Skeletal muscle satellite cell (primary cell): Measurements from ENCODE around the gene PANX2.
"Not testable (repeated sequence)": the region's sequence is repeated elsewhere in the genome, so short reads cannot be mapped to it uniquely, and the experiment has no call there.

ENCODE experiments used
- H3K27me3 ChIP-seq: 2 replicates; pipeline ENCODE4 v1.7.0; 2013; ENCODE audit warnings: low read length; ENCODE audit not compliant: control insufficient read depth, insufficient read depth
- H3K36me3 ChIP-seq: 2 replicates; pipeline ENCODE4 v1.7.0; 2013; ENCODE audit warnings: mild to moderate bottlenecking, control low read depth, low read length; ENCODE audit not compliant: insufficient read depth
- H3K4me1 ChIP-seq: 2 replicates; pipeline ENCODE4 v1.7.0; 2013; ENCODE audit warnings: low read length; ENCODE audit not compliant: control insufficient read depth, insufficient read depth
- H3K4me2 ChIP-seq: 2 replicates; pipeline ENCODE4 v1.7.0; 2013; ENCODE audit warnings: mild to moderate bottlenecking, low read length
- H3K4me3 ChIP-seq: 2 replicates; pipeline ENCODE4 v1.7.0; 2013; ENCODE audit warnings: low read length
- H3K9ac ChIP-seq: 2 replicates; pipeline ENCODE4 v1.7.0; 2013; ENCODE audit warnings: mild to moderate bottlenecking, low read depth, low read length, moderate library complexity
- H3K9me3 ChIP-seq: replicated peaks from 2 replicates; pipeline ENCODE4 v1.7.0; 2013; ENCODE audit warnings: mild to moderate bottlenecking, control low read depth, low read length

PANX2 gene

DNA sequence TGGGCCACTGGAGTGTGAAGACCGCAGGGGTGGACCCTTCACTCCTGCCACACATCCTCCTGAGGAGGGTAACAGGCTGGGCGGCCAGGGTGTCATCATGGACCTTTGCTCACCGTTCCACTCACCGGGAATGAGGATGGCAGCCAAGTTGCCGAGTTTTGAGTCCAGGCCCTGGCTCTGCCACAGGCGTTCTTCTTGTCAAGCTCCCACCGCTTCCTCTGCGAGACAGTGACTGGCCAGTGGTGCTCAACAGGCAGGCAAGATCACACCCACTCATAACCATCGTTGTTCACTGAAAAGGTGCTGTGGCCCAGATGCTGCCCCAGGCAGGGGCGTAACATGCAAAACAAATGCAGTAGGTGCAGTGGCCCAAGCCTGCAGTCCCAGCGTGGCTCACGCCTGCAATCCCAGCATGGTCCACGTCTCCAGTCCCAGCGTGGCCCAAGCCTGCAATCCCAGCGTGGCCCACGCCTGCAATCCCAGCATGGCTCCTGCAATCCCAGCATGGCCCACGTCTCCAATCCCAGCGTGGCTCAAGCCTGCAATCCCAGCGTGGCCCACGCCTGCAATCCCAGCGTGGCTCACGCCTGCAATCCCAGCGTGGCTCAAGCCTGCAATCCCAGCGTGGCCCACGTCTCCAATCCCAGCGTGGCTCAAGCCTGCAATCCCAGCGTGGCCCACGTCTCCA is 5.0 kb upstream of the PANX2 start:
- Histone ChIP-seq H3K4me1 (no peaks in the 10 kb centered on the region), H3K4me2 (no peak overlapping the region), H3K36me3 (no peaks in the 10 kb centered on the region), H3K9ac (no peak overlapping the region), H3K4me3 (no peak overlapping the region), H3K9me3 (no peaks in the 10 kb centered on the region), H3K27me3 (peaks cover 48% of the 10 kb centered on the region)

DNA sequence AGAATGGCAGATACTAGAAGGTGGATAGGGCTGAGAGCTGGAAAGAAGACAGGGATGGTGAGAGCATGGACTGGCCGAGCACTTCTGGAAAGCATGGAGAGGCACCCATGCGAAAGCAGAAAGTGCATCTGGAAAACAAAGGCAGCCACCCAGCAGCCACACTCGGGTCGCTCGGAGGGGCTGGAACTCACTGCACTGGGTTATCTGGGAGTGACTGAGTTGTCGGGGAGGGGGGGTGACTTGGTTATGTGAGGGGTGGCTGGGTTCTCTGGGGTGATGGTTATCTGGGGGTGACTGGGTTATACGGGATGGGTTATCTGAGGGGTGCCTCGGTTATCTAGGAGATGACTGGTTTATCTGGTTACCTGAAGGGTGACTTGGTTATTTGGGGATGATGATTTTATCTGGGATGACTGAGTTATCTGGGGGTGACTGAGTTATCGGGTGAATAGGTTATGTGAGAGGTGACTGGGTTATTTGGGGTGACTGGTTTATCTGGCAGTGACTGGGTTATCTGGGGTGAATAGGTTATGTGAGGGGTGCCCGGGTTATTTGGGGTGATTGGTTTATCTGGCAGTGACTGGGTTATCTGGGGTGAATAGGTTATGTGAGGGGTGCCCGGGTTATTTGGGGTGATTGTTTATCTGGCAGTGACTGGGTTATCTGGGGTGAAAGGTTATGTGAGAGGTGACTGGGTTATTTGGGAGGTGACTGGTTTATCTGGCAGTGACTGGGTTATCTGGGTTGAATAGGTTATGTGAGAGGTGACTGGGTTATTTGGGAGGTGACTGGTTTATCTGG is 2.6 kb upstream of the PANX2 start:
- Histone ChIP-seq H3K9me3 (no peaks in the 10 kb centered on the region), H3K27me3 (peaks cover 42% of the 10 kb centered on the region), H3K4me2 (no peak overlapping the region), H3K4me1 (no peaks in the 10 kb centered on the region), H3K36me3 (no peaks in the 10 kb centered on the region), H3K4me3 (no peak overlapping the region), H3K9ac (no peak overlapping the region)

DNA sequence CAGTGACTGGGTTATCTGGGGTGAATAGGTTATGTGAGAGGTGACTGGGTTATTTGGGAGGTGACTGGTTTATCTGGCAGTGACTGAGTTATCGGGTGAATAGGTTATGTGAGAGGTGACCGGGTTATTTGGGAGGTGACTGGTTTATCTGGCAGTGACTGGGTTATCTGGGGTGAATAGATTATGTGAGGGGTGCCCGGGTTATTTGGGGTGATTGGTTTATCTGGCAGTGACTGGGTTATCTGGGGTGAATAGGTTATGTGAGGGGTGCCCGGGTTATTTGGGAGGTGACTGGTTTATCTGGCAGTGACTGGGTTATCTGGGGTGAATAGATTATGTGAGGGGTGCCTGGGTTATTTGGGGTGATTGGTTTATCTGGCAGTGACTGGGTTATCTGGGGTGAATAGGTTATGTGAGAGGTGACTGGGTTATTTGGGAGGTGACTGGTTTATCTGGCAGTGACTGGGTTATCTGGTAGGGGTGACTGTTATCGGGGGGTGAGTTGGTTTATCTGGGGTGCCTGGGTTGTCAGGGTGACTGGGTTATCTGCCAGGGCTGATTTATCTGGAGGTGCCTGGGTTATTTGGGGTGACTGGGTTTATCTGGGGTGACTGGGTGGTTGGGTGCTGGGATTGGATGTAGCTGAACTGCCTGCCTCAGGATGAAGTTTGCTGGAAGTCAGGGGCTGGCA is 1.9 kb upstream of the PANX2 start:
- H3K9ac ChIP-seq, H3K36me3 ChIP-seq, H3K9me3 ChIP-seq, H3K4me2 ChIP-seq, H3K4me1 ChIP-seq, H3K4me3 ChIP-seq: not testable (repeated sequence)
- peaks cover 36% of the 10 kb centered on the region for H3K27me3 ChIP-seq

DNA sequence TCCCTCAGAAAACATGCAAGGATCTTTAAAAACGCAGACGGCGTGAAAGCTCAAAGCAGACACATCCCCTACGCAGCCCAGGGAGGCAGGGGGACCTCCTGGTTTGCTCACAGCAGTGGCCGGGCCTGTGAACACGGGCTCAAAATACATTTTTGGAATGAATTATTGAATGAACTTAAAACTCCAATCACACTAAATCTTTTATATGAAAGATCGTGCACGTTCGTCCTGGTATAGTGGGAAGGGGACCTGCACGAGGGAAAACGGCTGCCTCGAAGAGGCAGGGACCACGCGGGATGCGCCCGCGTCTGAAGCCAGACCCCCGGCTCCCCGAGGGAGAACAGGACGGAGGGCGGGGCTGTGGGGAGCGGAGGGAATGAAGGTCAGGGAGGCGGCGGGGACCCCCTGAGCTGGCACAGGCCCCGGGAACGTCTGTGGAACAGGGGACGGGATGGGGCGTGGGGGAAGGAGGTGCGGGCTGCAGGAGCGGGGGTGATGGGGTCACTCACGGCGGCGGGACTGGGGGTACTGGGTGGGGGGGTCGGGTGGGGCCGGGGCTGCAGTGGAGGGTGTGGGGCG is 1.3 kb upstream of the PANX2 start:
- H3K27me3 ChIP-seq, result peaks cover 34% of the 10 kb centered on the region
- H3K9ac ChIP-seq, result no peak overlapping the region
- no peaks in the 10 kb centered on the region for H3K9me3 ChIP-seq
- H3K36me3 ChIP-seq, result no peaks in the 10 kb centered on the region
- peak overlapping the region; percentile 72 for H3K4me2 ChIP-seq
- no peak overlapping the region for H3K4me3 ChIP-seq
- H3K4me1 ChIP-seq, result no peaks in the 10 kb centered on the region

DNA sequence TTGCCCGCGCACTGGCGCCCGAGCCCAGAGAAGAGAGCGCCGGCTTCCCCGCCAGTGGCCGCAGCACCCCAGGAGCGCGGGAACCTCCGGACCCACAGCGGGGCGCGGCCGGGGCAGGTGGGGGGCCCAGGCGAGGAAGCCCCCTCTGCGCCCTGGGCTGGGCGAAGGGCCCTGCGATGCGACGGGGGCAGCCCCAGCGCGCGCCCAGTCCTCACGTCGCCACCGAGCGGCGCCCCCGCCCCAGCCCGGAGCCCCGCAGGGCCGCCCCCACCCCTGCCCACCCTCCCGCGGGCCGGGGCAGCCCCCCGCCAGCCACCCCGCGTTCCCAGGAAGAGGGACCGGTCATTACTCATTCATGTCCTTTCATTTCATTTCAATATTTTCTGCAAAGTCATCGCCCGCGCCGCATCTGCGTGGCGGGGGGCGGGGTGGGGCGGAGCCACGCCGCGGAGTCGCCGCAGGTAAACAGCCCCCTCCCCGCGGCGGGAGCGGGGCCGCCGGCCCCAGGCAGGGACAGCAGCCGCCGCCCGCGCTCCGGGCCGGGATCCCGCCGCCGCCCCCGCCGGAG is 673 bp upstream of the PANX2 start:
- Histone ChIP-seq H3K4me2 (peak overlapping the region; percentile 72), H3K9ac (no peak overlapping the region), H3K4me1 (no peaks in the 10 kb centered on the region), H3K27me3 (peaks cover 31% of the 10 kb centered on the region), H3K9me3 (no peaks in the 10 kb centered on the region), H3K36me3 (no peaks in the 10 kb centered on the region), H3K4me3 (peak overlapping the region; percentile 58)

DNA sequence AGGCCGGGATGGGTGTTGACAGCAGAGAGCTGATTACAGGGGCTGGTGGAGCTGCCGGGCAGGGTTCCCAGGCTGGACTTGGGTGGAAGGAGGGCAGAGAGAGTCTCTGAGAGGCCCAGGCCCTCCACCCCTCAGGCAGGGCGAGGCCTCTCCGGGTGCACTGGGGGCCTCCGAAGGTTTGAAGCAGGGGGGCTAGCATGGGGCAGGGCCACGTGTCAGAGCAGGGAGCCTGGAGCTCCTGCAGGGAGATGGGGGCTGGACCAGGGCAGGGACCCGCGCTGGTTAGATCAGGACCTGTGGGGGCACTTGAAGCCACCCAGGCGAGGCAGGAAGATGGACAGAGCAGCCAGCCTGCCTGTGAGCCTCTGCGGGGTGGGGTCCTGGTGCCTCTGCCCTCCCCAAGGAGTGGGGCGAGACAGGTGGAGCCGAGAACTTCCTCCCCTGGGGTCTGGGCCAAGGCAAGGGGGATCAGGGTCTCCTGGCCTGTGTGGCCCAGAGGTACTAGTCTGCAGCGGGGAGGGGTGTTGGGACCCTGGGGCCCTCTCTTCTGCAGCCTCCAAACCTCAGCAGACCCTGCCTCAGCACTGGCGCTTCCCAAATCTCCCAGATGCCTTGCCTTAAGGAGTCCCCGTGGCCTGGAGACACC is 911 bp downstream of the PANX2 start:
- H3K9me3 ChIP-seq, result no peaks in the 10 kb centered on the region
- no peaks in the 10 kb centered on the region for H3K36me3 ChIP-seq
- H3K27me3 ChIP-seq, result peaks cover 25% of the 10 kb centered on the region
- no peaks in the 10 kb centered on the region for H3K4me1 ChIP-seq
- H3K4me3 ChIP-seq, result no peak overlapping the region
- no peak overlapping the region for H3K9ac ChIP-seq
- H3K4me2 ChIP-seq, result peak overlapping the region; percentile 75

DNA sequence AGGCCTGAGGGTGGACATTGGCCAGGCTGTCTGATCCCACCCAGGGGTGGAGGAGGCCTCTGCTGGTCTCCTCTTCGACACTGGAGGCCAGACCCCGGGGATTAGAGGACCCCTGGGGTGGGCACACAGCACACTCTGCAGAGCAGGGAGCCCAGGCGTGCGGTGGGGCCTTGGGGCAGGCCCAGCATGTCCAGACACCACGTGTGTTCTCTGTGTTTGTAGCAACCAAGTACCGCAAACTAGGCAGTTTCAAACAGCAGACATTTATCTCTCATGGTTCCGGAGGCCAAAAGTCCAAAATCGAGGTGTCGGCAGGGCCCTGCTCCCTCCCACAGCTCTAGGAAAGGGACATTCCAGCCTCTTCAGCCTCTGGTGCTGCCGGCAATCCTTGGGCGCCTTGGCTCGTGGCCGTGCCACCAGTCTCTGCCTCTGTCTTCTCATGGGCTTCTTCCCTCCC is 1.5 kb downstream of the PANX2 start:
- Histone ChIP-seq H3K9ac (no peak overlapping the region), H3K4me3 (no peak overlapping the region), H3K27me3 (peaks cover 25% of the 10 kb centered on the region), H3K9me3 (no peaks in the 10 kb centered on the region), H3K4me2 (no peak overlapping the region), H3K36me3 (no peaks in the 10 kb centered on the region), H3K4me1 (no peaks in the 10 kb centered on the region)

DNA sequence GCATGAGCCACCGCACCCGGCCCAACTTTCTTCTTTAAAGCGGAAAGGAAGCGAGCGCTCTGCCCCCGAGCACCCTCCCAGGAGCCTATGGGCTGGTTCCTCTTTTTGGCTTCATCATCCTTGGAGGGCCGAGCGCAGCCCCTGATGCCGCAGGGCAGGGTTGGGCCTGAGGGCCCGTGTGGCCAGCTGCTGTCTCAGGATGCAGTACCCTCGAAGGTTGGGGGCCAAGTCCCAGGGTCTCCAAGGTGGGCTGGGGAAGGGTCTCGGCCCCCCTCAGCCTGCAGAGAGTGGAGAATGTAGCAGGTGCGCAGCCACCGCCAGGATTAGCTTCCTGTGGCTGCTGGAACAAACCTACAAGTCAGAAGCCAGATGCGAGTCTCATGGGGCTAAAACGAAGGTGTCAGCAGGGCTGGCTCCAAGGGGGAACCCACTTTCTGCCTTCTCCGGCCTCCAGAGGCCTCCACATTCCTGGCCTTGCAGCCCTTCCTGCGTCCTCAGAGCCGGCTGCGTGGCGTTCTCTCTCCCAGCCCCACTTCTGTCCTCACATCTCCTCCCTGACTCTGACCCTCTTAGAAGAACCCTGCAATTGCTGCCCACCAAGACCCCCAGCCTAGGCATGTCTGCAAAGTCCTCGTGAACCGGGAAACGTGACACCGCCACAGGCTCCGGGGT is 2.9 kb downstream of the PANX2 start:
- no peaks in the 10 kb centered on the region for H3K9me3 ChIP-seq
- no peak overlapping the region for H3K9ac ChIP-seq
- H3K4me1 ChIP-seq, result no peaks in the 10 kb centered on the region
- H3K27me3 ChIP-seq, result peaks cover 22% of the 10 kb centered on the region
- no peak overlapping the region for H3K4me3 ChIP-seq
- no peaks in the 10 kb centered on the region for H3K36me3 ChIP-seq
- H3K4me2 ChIP-seq, result no peak overlapping the region

DNA sequence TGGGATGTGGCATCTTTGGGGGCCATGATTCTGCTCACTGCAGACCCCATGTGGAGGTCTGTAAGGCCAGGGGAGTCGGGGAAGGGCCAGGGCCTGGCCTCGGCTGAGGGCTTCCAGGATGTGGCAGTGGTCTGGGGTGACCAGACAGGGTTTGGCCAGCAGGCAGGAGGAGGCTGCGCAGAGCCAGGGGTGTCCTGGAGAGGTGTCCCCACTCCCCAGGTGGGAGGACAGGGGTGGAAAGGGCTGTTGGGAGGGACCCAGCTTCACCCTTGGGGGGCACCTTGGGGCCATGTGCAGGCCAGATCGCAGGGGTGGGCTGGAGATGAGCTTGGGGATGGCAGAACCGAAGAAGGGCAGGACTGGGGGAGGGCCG is 3.4 kb downstream of the PANX2 start:
- Histone ChIP-seq H3K9ac (no peak overlapping the region), H3K4me1 (no peaks in the 10 kb centered on the region), H3K4me2 (no peak overlapping the region), H3K4me3 (no peak overlapping the region), H3K9me3 (no peaks in the 10 kb centered on the region), H3K27me3 (peaks cover 17% of the 10 kb centered on the region), H3K36me3 (no peaks in the 10 kb centered on the region)

DNA sequence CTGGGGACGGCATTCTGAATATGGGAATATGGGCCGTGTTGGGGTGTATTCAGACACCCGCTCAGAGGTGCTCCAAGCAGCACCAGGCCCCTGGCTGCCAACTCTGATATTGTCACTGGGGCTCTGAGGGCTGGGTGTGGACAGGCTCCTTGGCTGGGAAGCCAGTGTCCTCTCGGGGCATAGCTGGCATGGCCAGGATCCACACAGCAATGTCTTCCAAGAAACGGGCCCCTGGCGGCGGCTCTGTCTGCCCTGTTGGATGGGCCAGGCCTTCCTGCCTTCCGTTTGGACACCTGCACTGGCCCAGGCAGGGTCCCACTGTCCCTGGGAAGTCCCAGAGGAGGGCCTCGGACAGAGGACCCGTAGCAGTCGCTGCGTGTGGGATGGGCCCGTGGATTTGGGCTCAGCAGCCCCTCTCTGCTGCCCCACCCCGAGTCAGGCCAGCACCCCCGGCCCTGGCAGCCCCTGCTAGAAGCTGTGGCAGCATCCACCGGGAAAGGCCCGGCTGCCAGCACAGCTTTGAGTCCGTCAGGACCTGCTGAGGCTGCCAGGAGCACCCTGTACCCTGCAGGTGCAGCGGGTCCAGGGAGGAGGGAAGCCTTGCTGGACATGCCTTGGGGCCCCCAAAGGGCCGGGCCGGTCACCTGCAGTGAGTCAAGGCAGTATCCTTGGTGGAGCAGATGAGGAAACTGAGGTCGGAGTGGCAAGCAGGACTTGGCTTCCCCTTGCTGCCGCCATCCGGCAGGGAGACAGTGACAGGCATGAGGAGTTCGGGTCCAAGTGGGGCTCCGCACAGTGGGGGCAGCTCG is 4.1 kb downstream of the PANX2 start:
- Histone ChIP-seq H3K27me3 (peaks cover 12% of the 10 kb centered on the region), H3K9me3 (no peaks in the 10 kb centered on the region), H3K9ac (no peak overlapping the region), H3K4me1 (no peaks in the 10 kb centered on the region), H3K36me3 (no peaks in the 10 kb centered on the region), H3K4me2 (no peak overlapping the region), H3K4me3 (no peak overlapping the region)
